Measurements from ENCODE around the gene DHX16.

The DHX16 gene

GRCh38 chr6:30626484-30627366 is 46.1 kb downstream of the DHX16 start, which contains the start of gene ATAT1:
ATAT1 (plus strand) TSS chr6:30626874.
- DNase-seq (ENCODE audit: low read depth), result peak; percentile 59

GRCh38 chr6:30625511-30625910 is 47.3 kb downstream of the DHX16 start:
- no peak for DNase-seq (ENCODE audit: low read depth)

GRCh38 chr6:30619561-30619960 is 53.2 kb downstream of the DHX16 start:
- DNase-seq (ENCODE audit: low read depth), result no peak

GRCh38 chr6:30618270-30618797 is 54.5 kb downstream of the DHX16 start:
- no peak for DNase-seq (ENCODE audit: low read depth)

- DNase-seq (ENCODE audit: low read depth), result peak; percentile 98
Measured at GRCh38 chr6:30617565-30618269, 55.1 kb downstream of the DHX16 start, which contains the start of gene MRPS18B. MRPS18B (plus strand) TSS chr6:30617840; CDS start chr6:30617866, 26 bp downstream.

GRCh38 chr6:30616811-30617564 is 55.8 kb downstream of the DHX16 start, which contains the start of gene PPP1R10:
PPP1R10 (minus strand) TSS chr6:30617243; CDS start chr6:30609944, 7,299 bp downstream.
- DNase-seq (ENCODE audit: low read depth), result peak; percentile 100

- no peak for DNase-seq (ENCODE audit: low read depth)
Measured at GRCh38 chr6:30615958-30616810, 56.6 kb downstream of the DHX16 start.

GRCh38 chr6:30615219-30615957 is 57.4 kb downstream of the DHX16 start:
- DNase-seq (ENCODE audit: low read depth), result peak; percentile 51

GRCh38 chr6:30614843-30615218 is 58.0 kb downstream of the DHX16 start:
- peak; percentile 98 for DNase-seq (ENCODE audit: low read depth)

GRCh38 chr6:30614044-30614842 is 58.6 kb downstream of the DHX16 start:
- DNase-seq (ENCODE audit: low read depth), result no peak

- DNase-seq (ENCODE audit: low read depth), result no peak
Measured at GRCh38 chr6:30613251-30614043, 59.4 kb downstream of the DHX16 start.

GRCh38 chr6:30612687-30613248 is 60.0 kb downstream of the DHX16 start:
- DNase-seq (ENCODE audit: low read depth), result no peak

- DNase-seq (ENCODE audit: low read depth), result no peak
Measured at GRCh38 chr6:30612213-30612612, 60.6 kb downstream of the DHX16 start.

- no peak for DNase-seq (ENCODE audit: low read depth)
Measured at GRCh38 chr6:30611856-30612194, 61.0 kb downstream of the DHX16 start.

- no peak for DNase-seq (ENCODE audit: low read depth)
Measured at GRCh38 chr6:30611150-30611855, 61.5 kb downstream of the DHX16 start.

- no peak for DNase-seq (ENCODE audit: low read depth)
Measured at GRCh38 chr6:30610065-30610464, 62.7 kb downstream of the DHX16 start.

- DNase-seq (ENCODE audit: low read depth), result no peak
Measured at GRCh38 chr6:30603961-30604360, 68.8 kb downstream of the DHX16 start.
